ENCODE data around the gene UBE2J2.

The UBE2J2 gene

DNA sequence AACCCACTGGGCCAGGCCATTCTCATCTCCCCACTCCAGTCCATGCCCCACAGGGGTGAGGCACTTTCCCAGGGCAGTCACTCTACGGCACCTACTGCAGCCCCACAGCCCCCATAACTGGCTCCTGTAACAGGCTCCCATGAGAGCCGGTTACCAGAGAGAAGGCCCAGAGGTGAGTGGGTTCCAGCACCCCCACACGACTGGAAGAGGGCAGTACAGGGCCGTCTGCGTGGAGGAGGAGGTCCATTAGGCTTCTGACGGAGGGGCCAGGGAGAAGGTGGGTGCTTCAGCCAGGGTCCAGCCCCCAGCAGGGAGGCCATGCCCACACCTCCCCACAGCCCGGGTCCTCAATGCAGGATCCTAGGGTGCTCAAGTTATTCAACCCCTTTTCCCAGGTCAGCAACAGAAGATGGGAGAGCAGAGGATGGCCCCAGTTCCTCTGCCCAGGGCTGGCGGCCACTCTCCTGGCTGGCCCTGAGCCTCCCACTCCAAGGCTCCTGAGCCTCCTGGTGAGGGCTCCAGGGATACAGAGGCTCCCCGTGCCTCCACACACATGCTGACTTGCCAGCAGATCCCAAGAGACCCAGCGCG is 32.5 kb upstream of the UBE2J2 start:
- DNase-seq (ENCODE audit: extremely low read depth, low read depth) = no peak
- H3K4me3 ChIP-seq (replicated peaks; ENCODE audit: low read depth, low read length) = peak overlapping the region; percentile 79
- peak; percentile 17 for TF ChIP-seq CTCF (IDR thresholded peaks at IDR 0.05; ENCODE audit: low read depth, low read length, missing control alignments)

GRCh38 chr1:1305300-1306069 is 31.8 kb upstream of the UBE2J2 start:
- peak overlapping the region; percentile 79 for H3K4me3 ChIP-seq (replicated peaks; ENCODE audit: low read depth, low read length)

DNA sequence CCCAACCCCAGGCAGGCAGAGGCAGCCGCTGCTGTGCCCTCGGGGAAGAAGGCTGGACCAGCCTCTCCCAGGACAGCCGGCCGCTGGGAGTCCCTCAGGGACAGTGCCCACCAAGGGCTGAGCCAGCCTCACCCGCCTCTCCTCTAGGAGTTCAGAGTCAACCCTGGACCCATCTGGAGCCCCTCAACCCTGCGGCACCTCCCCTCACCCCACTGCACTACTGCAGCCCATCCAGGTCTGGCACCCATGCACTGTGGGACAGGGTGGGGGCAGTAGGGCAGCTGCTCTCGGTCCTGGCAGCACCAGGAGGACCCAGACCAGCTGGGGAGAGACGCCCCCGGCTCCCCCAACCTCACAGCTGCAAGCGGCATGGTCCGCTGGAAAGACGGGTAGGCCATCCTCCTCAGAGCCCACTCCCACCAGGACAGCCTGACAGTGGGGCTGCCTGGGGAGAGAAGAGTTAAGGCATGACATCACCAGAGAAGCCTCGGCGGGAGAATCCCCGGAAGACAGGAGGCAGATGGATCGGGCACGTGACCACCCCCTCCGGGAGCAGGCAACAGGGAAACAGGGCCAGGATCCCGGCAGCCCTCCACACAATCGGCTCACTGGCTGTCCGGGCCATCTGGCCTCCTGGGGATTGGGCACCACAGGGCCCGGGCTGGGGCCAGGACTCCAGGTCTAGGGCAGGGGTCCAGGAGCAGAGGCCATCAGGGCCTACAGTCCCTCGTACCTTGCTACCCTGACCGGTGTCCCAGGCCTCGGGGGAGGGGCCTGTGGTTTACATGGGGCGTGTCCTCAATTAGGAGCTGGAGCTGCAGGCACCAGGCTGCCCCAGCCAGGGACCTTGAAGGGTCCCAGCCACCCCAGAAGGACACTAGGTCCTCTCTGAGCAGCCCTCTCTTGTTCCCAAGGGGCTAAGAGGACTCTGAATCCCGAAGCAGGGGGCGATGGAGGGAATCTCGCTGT is 31.0 kb upstream of the UBE2J2 start:
- peak; percentile 60 for DNase-seq (ENCODE audit: extremely low read depth, low read depth)
- no peak for TF ChIP-seq CTCF (IDR thresholded peaks at IDR 0.05; ENCODE audit: low read depth, low read length, missing control alignments)
- H3K4me3 ChIP-seq (replicated peaks; ENCODE audit: low read depth, low read length) = peak overlapping the region; percentile 79

More at GRCh38 chr1:1305300-1306069, 31.8 kb upstream of the UBE2J2 start:
- no peak for TF ChIP-seq CTCF (IDR thresholded peaks at IDR 0.05; ENCODE audit: low read depth, low read length, missing control alignments)
- peak; percentile 48 for DNase-seq (ENCODE audit: extremely low read depth, low read depth)

GRCh38 chr1:1303736-1304135 is 30.1 kb upstream of the UBE2J2 start:
- no peak overlapping the region for H3K4me3 ChIP-seq (replicated peaks; ENCODE audit: low read depth, low read length)
- TF ChIP-seq CTCF (IDR thresholded peaks at IDR 0.05; ENCODE audit: low read depth, low read length, missing control alignments) = no peak
- DNase-seq (ENCODE audit: extremely low read depth, low read depth) = no peak

DNA sequence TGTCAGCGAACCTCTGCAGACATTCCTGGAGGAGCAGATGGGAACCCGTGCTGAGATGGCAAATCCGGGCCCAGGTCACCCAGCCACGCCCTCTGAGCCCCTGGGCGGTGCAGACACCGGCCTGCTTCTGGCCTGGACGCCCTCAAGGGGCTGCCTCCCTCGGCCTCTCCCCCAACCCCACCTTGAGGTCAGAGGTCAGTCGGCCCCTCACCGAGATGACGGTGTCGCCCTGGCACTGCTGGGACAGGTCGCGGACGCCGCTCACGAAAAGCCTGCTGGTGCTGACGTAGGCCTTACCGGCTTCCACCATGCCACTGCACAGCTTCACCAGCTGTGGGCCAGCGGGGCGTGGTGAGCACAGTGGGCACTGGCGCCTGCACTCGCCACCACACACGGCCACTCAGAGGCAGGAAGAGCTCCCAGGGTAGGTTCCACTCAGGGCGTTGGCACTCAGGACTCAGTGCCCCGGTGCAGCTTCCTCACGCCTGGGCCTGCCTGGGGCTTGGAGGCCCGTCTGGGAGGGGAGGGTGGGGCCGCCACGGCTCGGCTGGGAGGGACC is 29.4 kb upstream of the UBE2J2 start:
- TF ChIP-seq CTCF (IDR thresholded peaks at IDR 0.05; ENCODE audit: low read depth, low read length, missing control alignments) = no peak
- no peak overlapping the region for H3K4me3 ChIP-seq (replicated peaks; ENCODE audit: low read depth, low read length)
- no peak for DNase-seq (ENCODE audit: extremely low read depth, low read depth)

- DNase-seq (ENCODE audit: extremely low read depth, low read depth) = no peak
- peak; percentile 57 for TF ChIP-seq CTCF (IDR thresholded peaks at IDR 0.05; ENCODE audit: low read depth, low read length, missing control alignments)
- no peak overlapping the region for H3K4me3 ChIP-seq (replicated peaks; ENCODE audit: low read depth, low read length)
Observed at GRCh38 chr1:1302006-1302430, 28.4 kb upstream of the UBE2J2 start.
